Endothelial cell of umbilical vein (primary cell): ENCODE measurements around the gene MMP24.

Source experiments
- CTCF ChIP-seq, 2 donors: IDR thresholded peaks; 1 replicate in 1 of 2; 2 replicates in 1 of 2; pipeline ENCODE4 v1.5.1; 2011; ENCODE audit warnings: low read length in 2 of 2, mild to moderate bottlenecking in 2 of 2, moderate library complexity in 2 of 2, control low read depth in 1 of 2, inconsistent platforms in 1 of 2, low read depth in 1 of 2; ENCODE audit not compliant: insufficient read depth in 1 of 2; ENCODE audit errors: extremely low read depth in 1 of 2
- EZH2 ChIP-seq: IDR thresholded peaks from 2 replicates; pipeline ENCODE4 v1.6.1; 2012; ENCODE audit warnings: borderline replicate concordance, low read depth, mild to moderate bottlenecking, moderate library complexity, low read length, inconsistent platforms; ENCODE audit not compliant: severe bottlenecking
- MAX ChIP-seq: IDR thresholded peaks from 2 replicates; pipeline ENCODE4 v1.6.1; 2011; ENCODE audit not compliant: insufficient read depth, insufficient read length
- POLR2A ChIP-seq: IDR thresholded peaks from 2 replicates; pipeline ENCODE4 v1.6.1; 2012; ENCODE audit warnings: low read depth, mild to moderate bottlenecking, control low read depth, low read length
- POLR2AphosphoS5 ChIP-seq: IDR thresholded peaks from 2 replicates; pipeline ENCODE4 v1.6.1; 2012; ENCODE audit warnings: low read depth, mild to moderate bottlenecking, control low read depth, low read length, moderate library complexity; ENCODE audit not compliant: insufficient read depth

GRCh38 chr20:35260426-35260825 is 33.9 kb downstream of the MMP24 start:
- no peak for TF ChIP-seq CTCF (IDR thresholded peaks at IDR 0.05; ENCODE audit: extremely low read depth in 1 of 2, insufficient read depth in 1 of 2, low read depth in 1 of 2, low read length in 2 of 2)
- TF ChIP-seq POLR2A: no peak
- TF ChIP-seq POLR2AphosphoS5: no peak
- no peak for TF ChIP-seq EZH2
- TF ChIP-seq MAX: no peak
